GM21723 (cell line): ENCODE measurements around the gene PPIL4.

Source experiments
- ATAC-seq: cut with Tn5 transposase; IDR thresholded peaks from one replicate; pipeline ENCODE4 v1.9.1; 2021; ENCODE audit warnings: mild to moderate bottlenecking, moderate library complexity; ENCODE audit not compliant: unreplicated experiment

Gene PPIL4

GRCh38 chr6:149545754-149546471 is at the start of gene PPIL4:
Gene PPIL4 (minus strand): TSS chr6:149546043. CDS start chr6:149546005, 38 bp downstream.
- peak; percentile 93 for ATAC-seq

- no peak for ATAC-seq
These were observed 47.6 kb upstream of the PPIL4 start for GRCh38 chr6:149593408-149593807.

- ATAC-seq: no peak
These were observed 47.1 kb upstream of the PPIL4 start for GRCh38 chr6:149592983-149593382.

- no peak for ATAC-seq
These were observed 40.3 kb upstream of the PPIL4 start for GRCh38 chr6:149586149-149586548.

GRCh38 chr6:149581349-149581748 is 35.5 kb upstream of the PPIL4 start:
- ATAC-seq: no peak

- no peak for ATAC-seq
These were observed 35.0 kb upstream of the PPIL4 start for GRCh38 chr6:149580880-149581279.

GRCh38 chr6:149567945-149568585 is 22.2 kb upstream of the PPIL4 start:
- no peak for ATAC-seq

GRCh38 chr6:149567194-149567586 is 21.3 kb upstream of the PPIL4 start:
- ATAC-seq: peak; percentile 25

- ATAC-seq: peak; percentile 23
These were observed 20.8 kb upstream of the PPIL4 start for GRCh38 chr6:149566410-149567193.

- ATAC-seq: peak; percentile 80
These were observed 19.9 kb upstream of the PPIL4 start, which contains the start of gene GINM1 for GRCh38 chr6:149565527-149566409. Gene GINM1 (plus strand): TSS chr6:149566375. CDS start chr6:149566415, 40 bp downstream.

GRCh38 chr6:149563928-149564325 is 18.1 kb upstream of the PPIL4 start:
- ATAC-seq: no peak

GRCh38 chr6:149563203-149563927 is 17.5 kb upstream of the PPIL4 start:
- ATAC-seq: no peak

GRCh38 chr6:149560736-149561135 is 14.9 kb upstream of the PPIL4 start:
- ATAC-seq: no peak

GRCh38 chr6:149559389-149559788 is 13.5 kb upstream of the PPIL4 start:
- no peak for ATAC-seq

- no peak for ATAC-seq
These were observed 12.2 kb upstream of the PPIL4 start for GRCh38 chr6:149558029-149558428.

GRCh38 chr6:149551920-149552319 is 6.1 kb upstream of the PPIL4 start:
- no peak for ATAC-seq

GRCh38 chr6:149545258-149545753 is 537 bp downstream of the PPIL4 start:
- ATAC-seq: peak; percentile 29

- ATAC-seq: peak; percentile 2
These were observed 1.1 kb downstream of the PPIL4 start for GRCh38 chr6:149544646-149545257.

- no peak for ATAC-seq
These were observed 4.7 kb downstream of the PPIL4 start for GRCh38 chr6:149541139-149541538.
